ENCODE measurements around the gene HGS.
"Not testable (repeated sequence)": the region's sequence is repeated elsewhere in the genome, so short reads cannot be mapped to it uniquely, and the experiment has no call there.

HGS gene

DNA sequence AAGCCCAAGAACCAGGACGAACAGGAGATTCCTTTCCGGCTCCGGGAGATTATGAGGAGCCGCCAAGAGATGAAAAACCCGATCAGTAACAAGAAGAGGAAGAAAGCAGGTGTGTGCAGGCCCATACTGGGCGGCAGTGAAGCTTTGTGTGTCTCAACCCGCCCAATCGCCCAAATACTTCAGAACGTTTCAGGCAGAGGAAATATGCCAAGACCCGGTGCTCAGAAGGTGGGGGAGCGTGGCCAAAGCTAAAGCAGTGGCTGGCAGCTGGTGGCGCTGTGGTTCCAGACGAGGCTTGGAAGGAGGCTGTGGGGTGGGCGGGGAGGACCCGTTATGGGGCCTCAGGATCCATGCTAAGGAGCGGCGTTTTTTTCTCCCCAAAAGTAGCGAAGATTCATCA lies 16.1 kb upstream of the HGS start:
- no peaks in the 10 kb centered on the region for H3K4me1 ChIP-seq
- peak overlapping the region; percentile 78; the same call in 1 of the 2 replicates for H3K4me3 ChIP-seq (ENCODE audit: low read depth, low read length)
- no peaks in the 10 kb centered on the region for H3K27me3 ChIP-seq
- peaks cover 50% of the 10 kb centered on the region for H3K36me3 ChIP-seq
- no peak for DNase-seq
- TF ChIP-seq, protein P1, sequence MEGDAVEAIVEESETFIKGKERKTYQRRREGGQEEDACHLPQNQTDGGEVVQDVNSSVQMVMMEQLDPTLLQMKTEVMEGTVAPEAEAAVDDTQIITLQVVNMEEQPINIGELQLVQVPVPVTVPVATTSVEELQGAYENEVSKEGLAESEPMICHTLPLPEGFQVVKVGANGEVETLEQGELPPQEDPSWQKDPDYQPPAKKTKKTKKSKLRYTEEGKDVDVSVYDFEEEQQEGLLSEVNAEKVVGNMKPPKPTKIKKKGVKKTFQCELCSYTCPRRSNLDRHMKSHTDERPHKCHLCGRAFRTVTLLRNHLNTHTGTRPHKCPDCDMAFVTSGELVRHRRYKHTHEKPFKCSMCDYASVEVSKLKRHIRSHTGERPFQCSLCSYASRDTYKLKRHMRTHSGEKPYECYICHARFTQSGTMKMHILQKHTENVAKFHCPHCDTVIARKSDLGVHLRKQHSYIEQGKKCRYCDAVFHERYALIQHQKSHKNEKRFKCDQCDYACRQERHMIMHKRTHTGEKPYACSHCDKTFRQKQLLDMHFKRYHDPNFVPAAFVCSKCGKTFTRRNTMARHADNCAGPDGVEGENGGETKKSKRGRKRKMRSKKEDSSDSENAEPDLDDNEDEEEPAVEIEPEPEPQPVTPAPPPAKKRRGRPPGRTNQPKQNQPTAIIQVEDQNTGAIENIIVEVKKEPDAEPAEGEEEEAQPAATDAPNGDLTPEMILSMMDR (IDR thresholded peaks at IDR 0.05; ENCODE audit: low read depth, low read length), result no peak
- no peaks in the 10 kb centered on the region for H3K9me3 ChIP-seq

DNA sequence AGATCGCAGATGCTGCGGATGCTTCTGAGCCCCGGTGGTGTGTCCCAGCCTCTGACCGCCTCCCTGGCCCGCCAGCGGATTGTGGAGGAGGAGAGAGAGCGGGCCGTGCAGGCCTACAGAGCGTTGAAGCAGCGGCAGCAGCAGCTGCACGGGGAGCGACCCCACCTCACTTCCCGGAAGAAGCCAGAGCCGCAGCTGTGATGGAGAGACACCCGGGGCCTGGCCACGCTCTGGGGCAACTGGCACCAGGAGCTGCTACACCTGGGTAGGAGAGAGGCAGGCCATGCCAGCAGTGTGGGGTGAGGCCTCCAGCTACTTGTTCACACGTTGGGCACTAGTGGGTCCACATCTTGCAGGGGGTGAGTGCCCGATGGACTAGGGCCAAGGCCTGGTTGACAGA lies 11.3 kb upstream of the HGS start:
- H3K27me3 ChIP-seq, result no peaks in the 10 kb centered on the region
- TF ChIP-seq, protein P1 (IDR thresholded peaks at IDR 0.05; ENCODE audit: low read depth, low read length), result no peak
- H3K9me3 ChIP-seq, result no peaks in the 10 kb centered on the region
- peaks cover 43% of the 10 kb centered on the region for H3K36me3 ChIP-seq
- no peak for DNase-seq
- H3K4me1 ChIP-seq, result no peaks in the 10 kb centered on the region
- H3K4me3 ChIP-seq (ENCODE audit: low read depth, low read length), result no peak overlapping the region

DNA sequence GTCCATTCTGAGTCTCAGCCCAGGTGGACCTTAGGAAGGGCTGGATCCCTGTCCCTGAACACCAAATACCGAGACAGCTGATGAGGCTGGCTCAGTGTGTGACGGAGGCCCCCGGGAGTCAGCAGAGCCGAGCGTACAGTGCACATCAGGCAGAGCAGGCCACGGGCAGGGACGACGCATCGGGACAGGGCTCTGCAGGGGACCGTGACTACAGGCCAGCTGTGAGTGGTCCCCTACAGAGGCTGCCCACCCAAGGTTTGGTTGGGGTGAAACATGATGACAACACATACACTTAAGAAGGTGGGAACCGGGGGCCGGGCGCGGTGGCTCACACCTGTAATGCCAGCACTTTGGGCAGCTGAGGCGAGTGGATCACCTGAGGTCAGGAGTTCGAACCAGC lies 10.9 kb upstream of the HGS start:
- TF ChIP-seq, protein P1 (IDR thresholded peaks at IDR 0.05; ENCODE audit: low read depth, low read length), result no peak
- Histone ChIP-seq H3K36me3 (peaks cover 41% of the 10 kb centered on the region), H3K4me1 (no peaks in the 10 kb centered on the region), H3K4me3 (ENCODE audit: low read depth, low read length) (no peak overlapping the region), H3K9me3 (no peaks in the 10 kb centered on the region), H3K27me3 (no peaks in the 10 kb centered on the region)
- no peak for DNase-seq

DNA sequence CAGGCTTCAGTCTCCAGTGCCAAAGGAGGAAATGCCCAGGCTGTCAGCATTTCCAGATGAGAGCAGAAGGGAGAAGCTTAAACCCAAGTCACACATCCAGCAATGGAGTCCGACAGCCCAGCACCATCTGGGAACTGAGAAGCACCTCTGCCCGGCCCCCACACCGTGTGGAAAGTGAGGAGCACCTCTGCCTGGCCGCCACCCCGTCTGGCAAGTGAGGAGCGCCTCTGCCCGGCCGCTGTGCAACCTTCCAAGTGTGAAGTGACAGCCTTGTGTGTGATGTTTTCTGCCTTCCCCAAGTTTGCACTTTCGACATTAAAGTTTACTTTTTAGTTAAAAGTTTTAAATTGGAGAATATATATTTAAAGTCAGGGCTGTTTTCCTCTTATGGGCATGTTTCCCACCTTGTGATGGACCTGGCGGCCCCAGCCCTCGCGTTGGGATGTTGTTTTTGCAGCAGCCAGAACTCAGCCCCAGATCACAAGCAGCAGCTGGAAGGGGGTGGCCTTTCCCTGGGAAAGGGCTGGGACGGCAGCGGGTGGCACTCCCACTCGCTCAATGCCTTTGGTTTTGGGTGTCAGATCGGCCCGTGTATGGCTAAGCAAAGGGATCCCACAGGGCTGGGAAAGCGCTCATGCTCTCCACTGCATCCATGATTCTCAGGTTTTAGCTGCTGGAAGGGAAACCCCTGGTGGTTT lies 10.1 kb upstream of the HGS start:
- DNase-seq, result no peak
- TF ChIP-seq, protein P1 (IDR thresholded peaks at IDR 0.05; ENCODE audit: low read depth, low read length), result no peak
- Histone ChIP-seq H3K4me3 (ENCODE audit: low read depth, low read length) (no peak overlapping the region), H3K36me3 (peaks cover 35% of the 10 kb centered on the region), H3K4me1 (no peaks in the 10 kb centered on the region), H3K27me3 (no peaks in the 10 kb centered on the region), H3K9me3 (no peaks in the 10 kb centered on the region)

DNA sequence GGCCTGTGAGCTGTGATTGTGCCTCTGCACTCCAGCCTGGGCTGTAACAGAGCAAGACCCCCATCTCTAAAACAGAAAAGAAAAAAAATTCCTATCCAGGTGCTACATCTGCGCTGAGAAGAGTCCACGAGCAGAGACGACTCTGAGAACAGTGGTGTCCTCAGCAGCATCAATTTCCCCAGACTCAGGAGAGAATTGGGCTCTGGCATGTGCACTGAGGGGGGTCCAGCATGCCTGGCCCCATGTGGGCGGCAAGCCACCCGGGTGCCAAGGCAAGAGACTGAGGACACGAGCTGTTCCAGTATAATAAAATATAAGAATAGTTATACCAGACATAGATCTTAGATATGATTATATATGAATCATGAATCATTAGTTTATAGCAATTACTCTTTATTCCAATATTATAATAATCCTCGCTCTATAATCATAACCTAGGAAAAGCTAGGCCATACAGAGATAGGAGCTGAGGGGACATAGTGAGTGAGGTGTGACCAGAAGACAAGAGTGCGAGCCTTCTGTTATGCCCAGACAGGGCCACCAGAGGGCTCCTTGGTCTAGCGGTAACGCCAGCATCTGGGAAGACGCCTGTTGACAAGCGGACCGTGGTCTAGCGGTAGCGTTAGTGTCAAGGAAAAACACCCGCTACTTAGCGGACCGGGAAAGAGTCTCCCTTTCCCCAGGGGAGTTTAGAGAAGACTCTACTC lies 8.1 kb upstream of the HGS start:
- not testable (repeated sequence) for H3K9me3 ChIP-seq; H3K27me3 ChIP-seq; H3K4me1 ChIP-seq; H3K4me3 ChIP-seq (ENCODE audit: low read depth, low read length)
- TF ChIP-seq, protein P1 (IDR thresholded peaks at IDR 0.05; ENCODE audit: low read depth, low read length), result peak; percentile 54
- H3K36me3 ChIP-seq, result peaks cover 20% of the 10 kb centered on the region
- DNase-seq, result peak; percentile 58

DNA sequence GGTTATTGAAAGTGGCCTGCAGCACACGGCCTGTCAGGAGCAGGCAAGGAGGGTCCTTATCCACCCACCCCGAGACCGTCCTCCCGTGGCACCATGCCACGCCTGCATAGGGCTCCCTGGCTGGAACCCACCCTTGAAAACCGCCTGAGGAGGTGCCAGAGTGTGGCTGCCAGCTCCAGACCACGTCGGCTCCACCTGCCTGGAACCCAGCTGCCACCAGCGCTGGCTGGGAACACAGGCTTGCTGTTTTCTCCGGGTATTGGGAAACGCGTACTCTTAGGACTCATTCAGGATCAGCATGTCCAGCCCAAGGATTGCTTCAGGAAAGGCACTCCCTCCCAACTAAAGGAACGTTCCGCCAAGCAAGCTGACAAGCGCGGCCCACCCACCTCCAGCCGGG lies 6.9 kb upstream of the HGS start:
- Histone ChIP-seq H3K36me3 (peaks cover 10% of the 10 kb centered on the region), H3K4me3 (ENCODE audit: low read depth, low read length) (no peak overlapping the region), H3K9me3 (no peaks in the 10 kb centered on the region), H3K27me3 (no peaks in the 10 kb centered on the region), H3K4me1 (no peaks in the 10 kb centered on the region)
- TF ChIP-seq, protein P1 (IDR thresholded peaks at IDR 0.05; ENCODE audit: low read depth, low read length), result no peak
- DNase-seq, result no peak
